ENCODE measurements around the gene SFMBT2. TPM values are rescaled to one million over a fixed set of nuclear protein-coding genes. Genes with fewer than 3 reads are reported as not detected.

Gene SFMBT2
- total RNA-seq, 1 experiment from 2014 or later: not detected

- Mint-ChIP-seq H3K36me3 (ENCODE audit: insufficient read depth, unreplicated experiment) (no peaks in the 10 kb centered on the region), H3K4me1 (ENCODE audit: low read depth, unreplicated experiment) (no peaks in the 10 kb centered on the region), H3K4me3 (ENCODE audit: unreplicated experiment) (no peak overlapping the region), H3K27ac (ENCODE audit: unreplicated experiment) (no peak overlapping the region), H3K9me3 (ENCODE audit: unreplicated experiment) (no peaks in the 10 kb centered on the region), H3K27me3 (ENCODE audit: insufficient read depth, unreplicated experiment) (peaks cover 32% of the 10 kb centered on the region)
- Histone ChIP-seq H3K27me3 (replicated peaks; ENCODE audit: control insufficient read depth, insufficient read depth, low read length) (0 out of 2 replicates have a peak, but pooled peaks cover 3% of the 10 kb centered on the region), H3K9me3 (no peaks in the 10 kb centered on the region), H3K4me1 (peaks cover 6% of the 10 kb centered on the region; the same call in 1 of the 2 replicates), H3K4me3 (ENCODE audit: low read depth, low read length) (no peak overlapping the region), H3K36me3 (ENCODE audit: control insufficient read depth, insufficient read depth, low read length) (no peaks in the 10 kb centered on the region)
- intact Hi-C loops (cut with micrococcal nuclease; ENCODE audit: unreplicated experiment): no loop called here
- CTCF ChIA-PET: interaction anchor here (0.7 kb wide), 1 partner anchor 430 kb away, joined by 3 read pairs; no protein-coding TSS in a partner anchor
- BruUV-seq (replicated peaks): no TSS peak
- POLR2A ChIA-PET: interaction anchor here (0.7 kb wide), 1 partner anchor 12 kb away, joined by 6 read pairs; no protein-coding TSS in a partner anchor
- DNase-seq: no peak
- TF ChIP-seq, protein P1, sequence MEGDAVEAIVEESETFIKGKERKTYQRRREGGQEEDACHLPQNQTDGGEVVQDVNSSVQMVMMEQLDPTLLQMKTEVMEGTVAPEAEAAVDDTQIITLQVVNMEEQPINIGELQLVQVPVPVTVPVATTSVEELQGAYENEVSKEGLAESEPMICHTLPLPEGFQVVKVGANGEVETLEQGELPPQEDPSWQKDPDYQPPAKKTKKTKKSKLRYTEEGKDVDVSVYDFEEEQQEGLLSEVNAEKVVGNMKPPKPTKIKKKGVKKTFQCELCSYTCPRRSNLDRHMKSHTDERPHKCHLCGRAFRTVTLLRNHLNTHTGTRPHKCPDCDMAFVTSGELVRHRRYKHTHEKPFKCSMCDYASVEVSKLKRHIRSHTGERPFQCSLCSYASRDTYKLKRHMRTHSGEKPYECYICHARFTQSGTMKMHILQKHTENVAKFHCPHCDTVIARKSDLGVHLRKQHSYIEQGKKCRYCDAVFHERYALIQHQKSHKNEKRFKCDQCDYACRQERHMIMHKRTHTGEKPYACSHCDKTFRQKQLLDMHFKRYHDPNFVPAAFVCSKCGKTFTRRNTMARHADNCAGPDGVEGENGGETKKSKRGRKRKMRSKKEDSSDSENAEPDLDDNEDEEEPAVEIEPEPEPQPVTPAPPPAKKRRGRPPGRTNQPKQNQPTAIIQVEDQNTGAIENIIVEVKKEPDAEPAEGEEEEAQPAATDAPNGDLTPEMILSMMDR (IDR thresholded peaks at IDR 0.05; ENCODE audit: insufficient read depth in 1 of 2, low read depth in 1 of 2, low read length in 1 of 2, severe bottlenecking in 1 of 2, unreplicated experiment in 1 of 2): no peak
Measured at GRCh38 chr10:7435674-7436073, 24.8 kb upstream of the SFMBT2 start.

- no peak overlapping the region for H3K4me3 ChIP-seq (ENCODE audit: low read depth, low read length)
- no peaks in the 10 kb centered on the region for H3K4me1 Mint-ChIP-seq (ENCODE audit: low read depth, unreplicated experiment)
- H3K4me3 Mint-ChIP-seq (ENCODE audit: unreplicated experiment): no peak overlapping the region
- H3K4me1 ChIP-seq: peaks cover 6% of the 10 kb centered on the region; the same call in 1 of the 2 replicates
- intact Hi-C loops (cut with micrococcal nuclease; ENCODE audit: unreplicated experiment): no loop called here
- BruUV-seq (replicated peaks): no TSS peak
- H3K27me3 ChIP-seq (replicated peaks; ENCODE audit: control insufficient read depth, insufficient read depth, low read length): 0 out of 2 replicates have a peak, but pooled peaks cover 3% of the 10 kb centered on the region
- ChIA-PET CTCF (no interaction called here), POLR2A (no interaction called here)
- no peaks in the 10 kb centered on the region for H3K36me3 Mint-ChIP-seq (ENCODE audit: insufficient read depth, unreplicated experiment)
- H3K27me3 Mint-ChIP-seq (ENCODE audit: insufficient read depth, unreplicated experiment): peaks cover 26% of the 10 kb centered on the region
- H3K9me3 ChIP-seq: no peaks in the 10 kb centered on the region
- no peaks in the 10 kb centered on the region for H3K36me3 ChIP-seq (ENCODE audit: control insufficient read depth, insufficient read depth, low read length)
- DNase-seq: no peak
- TF ChIP-seq, protein P1 (IDR thresholded peaks at IDR 0.05; ENCODE audit: insufficient read depth in 1 of 2, low read depth in 1 of 2, low read length in 1 of 2, severe bottlenecking in 1 of 2, unreplicated experiment in 1 of 2): no peak
- no peaks in the 10 kb centered on the region for H3K9me3 Mint-ChIP-seq (ENCODE audit: unreplicated experiment)
- H3K27ac Mint-ChIP-seq (ENCODE audit: unreplicated experiment): no peak overlapping the region
Measured at GRCh38 chr10:7434378-7434777, 23.5 kb upstream of the SFMBT2 start.

DNA sequence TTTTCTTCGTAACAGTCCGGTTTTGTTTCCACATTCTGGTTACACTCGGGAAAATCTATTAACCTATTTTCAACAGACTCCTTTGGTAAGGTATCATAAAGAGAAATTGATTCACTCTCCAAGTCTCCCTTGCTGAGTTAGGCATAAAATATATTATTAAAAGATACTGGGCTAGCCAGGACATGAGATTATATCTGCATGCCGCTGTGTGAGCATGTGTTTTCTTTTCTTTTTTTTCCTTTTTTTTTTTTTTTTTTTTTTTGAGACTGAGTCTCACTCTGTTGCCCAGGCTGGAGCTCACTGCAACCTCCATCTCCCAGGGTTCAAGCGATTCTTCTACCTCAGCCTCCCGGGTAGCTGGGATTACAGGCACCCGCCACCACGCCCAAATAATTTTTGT is 23.0 kb upstream of the SFMBT2 start:
- H3K9me3 ChIP-seq: no peaks in the 10 kb centered on the region

More for the DNA sequence above, 23.0 kb upstream of the SFMBT2 start:
- no TSS peak for BruUV-seq (replicated peaks)
- no peak overlapping the region for H3K27ac Mint-ChIP-seq (ENCODE audit: unreplicated experiment)
- Histone ChIP-seq H3K27me3 (replicated peaks; ENCODE audit: control insufficient read depth, insufficient read depth, low read length) (0 out of 2 replicates have a peak, but pooled peaks cover 3% of the 10 kb centered on the region), H3K36me3 (ENCODE audit: control insufficient read depth, insufficient read depth, low read length) (no peaks in the 10 kb centered on the region), H3K4me3 (ENCODE audit: low read depth, low read length) (no peak overlapping the region), H3K4me1 (peaks cover 6% of the 10 kb centered on the region; the same call in 1 of the 2 replicates)
- TF ChIP-seq, protein P1 (IDR thresholded peaks at IDR 0.05; ENCODE audit: insufficient read depth in 1 of 2, low read depth in 1 of 2, low read length in 1 of 2, severe bottlenecking in 1 of 2, unreplicated experiment in 1 of 2): no peak
- DNase-seq: no peak
- CTCF ChIA-PET: no interaction called here
- H3K9me3 Mint-ChIP-seq (ENCODE audit: unreplicated experiment): no peaks in the 10 kb centered on the region
- intact Hi-C loops (cut with micrococcal nuclease; ENCODE audit: unreplicated experiment): no loop called here
- peaks cover 23% of the 10 kb centered on the region for H3K27me3 Mint-ChIP-seq (ENCODE audit: insufficient read depth, unreplicated experiment)
- H3K36me3 Mint-ChIP-seq (ENCODE audit: insufficient read depth, unreplicated experiment): no peaks in the 10 kb centered on the region
- no peaks in the 10 kb centered on the region for H3K4me1 Mint-ChIP-seq (ENCODE audit: low read depth, unreplicated experiment)
- POLR2A ChIA-PET: no interaction called here
- H3K4me3 Mint-ChIP-seq (ENCODE audit: unreplicated experiment): no peak overlapping the region

All from Caco-2 (cell line).